ENCODE data around the gene PYCR2. TPM values are rescaled to one million over a fixed set of nuclear protein-coding genes. Genes with fewer than 3 reads are reported as not detected.
"Not testable (repeated sequence)": the region's sequence is repeated elsewhere in the genome, so short reads cannot be mapped to it uniquely, and the experiment has no call there.

The PYCR2 gene
- polyA plus RNA-seq, 5 donors = 47.9 to 72.6 (median 58.6) TPM

GRCh38 chr1:225944951-225945350 is 20.9 kb upstream of the PYCR2 start:
- DNase-seq = no peak

GRCh38 chr1:225944387-225944786 is 20.3 kb upstream of the PYCR2 start:
- DNase-seq = no peak

DNA sequence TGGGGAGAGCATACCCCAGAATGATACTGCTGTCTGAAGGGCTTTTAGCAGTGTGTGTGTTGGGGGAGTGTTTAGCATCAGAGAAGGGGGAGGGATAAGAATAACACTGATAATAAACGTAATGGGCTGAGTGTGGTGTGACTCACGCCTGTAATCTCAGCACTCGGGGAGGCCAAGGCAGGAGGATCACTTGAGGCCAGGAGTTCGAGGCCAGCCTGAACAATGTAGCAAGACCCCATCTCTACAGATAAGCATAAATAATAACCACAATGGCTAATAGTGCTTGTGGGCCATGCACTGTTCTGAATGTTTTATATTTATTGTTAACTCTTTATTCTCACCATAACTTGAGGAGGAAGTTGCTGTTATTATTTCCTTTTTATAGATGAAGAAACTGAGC is 19.5 kb upstream of the PYCR2 start:
- DNase-seq = no peak

DNA sequence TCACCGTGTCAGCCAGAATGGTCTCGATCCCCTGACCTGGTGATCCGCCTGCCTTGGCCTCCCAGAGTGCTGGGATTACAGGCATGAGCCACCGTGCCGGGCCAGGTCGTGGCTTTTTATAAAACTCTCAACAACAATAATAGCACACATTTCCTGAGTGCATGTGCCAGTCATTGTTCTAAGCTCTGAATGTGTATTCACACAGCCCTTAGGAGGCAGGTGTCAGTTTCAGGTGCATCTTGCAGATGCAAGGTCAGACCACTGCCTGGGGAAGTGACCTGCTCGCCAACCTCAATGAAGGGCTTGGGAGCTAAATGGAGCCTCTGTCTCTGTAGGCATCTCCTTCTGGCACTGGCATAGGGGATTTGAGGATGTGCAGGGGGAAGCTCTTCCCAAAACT is 18.5 kb upstream of the PYCR2 start:
- DNase-seq = no peak

DNA sequence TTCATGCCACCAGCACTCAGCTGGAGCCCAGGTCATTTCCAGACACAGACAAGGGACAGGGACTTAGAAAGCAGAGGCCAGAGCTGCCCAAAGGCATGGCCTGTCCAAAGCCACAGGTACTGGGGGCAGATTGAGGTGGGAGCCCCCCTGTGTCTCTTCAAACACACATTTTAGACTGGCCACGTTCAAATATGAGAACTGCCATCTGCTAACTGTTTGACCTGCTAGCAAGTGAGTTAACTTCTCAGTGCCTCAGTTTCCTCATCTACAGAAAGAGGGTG is 17.8 kb upstream of the PYCR2 start:
- no peak for DNase-seq

DNA sequence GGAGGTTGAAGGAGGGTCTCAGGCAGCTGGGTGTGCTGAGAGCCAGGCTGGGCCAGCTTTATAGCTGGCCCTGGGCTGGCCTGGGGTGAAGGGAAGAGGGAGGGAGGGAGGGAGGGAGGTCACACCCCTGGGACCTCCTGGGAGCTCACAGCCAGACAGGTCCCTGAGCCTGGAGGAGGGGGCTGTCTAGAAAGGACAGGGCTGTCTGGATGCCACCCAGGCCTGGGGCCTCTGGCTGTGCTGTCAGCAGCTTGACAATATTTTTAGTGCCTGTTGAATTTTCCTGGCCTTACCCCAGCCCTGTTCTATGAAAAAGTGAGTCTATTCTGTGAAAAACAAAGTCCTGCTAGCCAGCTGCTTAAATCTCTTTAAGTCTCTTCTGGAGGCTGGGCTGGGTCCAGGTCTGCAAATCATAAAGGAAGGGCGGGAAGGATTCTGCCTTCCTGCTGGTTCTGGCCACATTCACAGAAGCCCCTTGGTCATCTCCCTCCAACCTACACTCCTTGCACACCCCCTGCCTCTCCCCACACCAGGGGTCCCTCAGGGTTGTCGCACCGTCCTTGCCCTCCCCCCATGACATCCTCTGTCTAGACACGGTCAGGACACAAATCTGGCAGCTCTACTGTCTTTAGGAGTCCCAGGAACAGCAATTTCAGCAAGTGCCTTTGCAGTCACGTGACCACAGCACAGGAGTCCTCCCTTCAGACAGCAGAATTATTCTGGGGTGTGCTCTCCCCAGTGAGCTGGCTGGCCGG is 17.3 kb upstream of the PYCR2 start, which contains the start of gene LEFTY2:
LEFTY2 (minus strand) TSS at position 34 of the 755 bp plus-strand sequence. CDS start 80 bp downstream, outside the sequence.
- DNase-seq = peak in 1 of 2 donors; percentile 34

DNA sequence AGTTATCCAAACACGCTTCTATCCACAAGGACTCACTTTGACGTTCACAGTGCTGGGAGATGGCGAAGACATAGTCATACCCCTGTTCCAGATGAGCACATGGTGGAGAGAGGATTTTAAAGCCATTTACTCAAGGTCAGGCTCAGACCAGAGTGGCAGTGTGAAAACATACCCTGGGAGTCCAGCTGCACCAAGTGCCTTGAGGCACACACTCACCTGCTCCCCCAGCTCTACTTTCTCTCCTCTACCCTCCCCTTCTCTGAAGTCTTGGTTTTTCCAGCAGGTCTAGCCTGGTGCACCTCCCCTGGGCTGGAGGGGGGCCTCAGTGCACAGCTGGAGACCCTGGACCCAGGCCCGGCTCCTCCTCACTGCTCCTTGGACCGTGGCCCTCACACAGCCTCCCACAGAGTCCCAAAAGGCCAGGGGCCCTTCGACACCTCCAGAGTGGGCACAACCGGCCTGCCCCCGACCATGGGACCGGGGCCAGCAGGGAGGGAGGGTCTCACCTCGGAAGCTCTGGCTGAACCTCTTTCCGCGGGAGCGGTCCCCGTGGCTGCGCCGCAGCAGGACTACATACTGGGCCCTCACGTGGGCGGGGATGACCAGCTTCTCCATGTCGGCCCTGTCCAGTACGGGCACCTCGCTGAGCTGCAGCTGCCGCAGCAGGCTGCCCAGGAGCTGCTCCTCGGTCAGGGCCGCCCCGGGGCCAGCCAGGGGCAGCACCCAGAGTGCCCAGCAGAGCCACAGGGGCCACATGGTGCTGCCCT is 16.5 kb upstream of the PYCR2 start:
- no peak for DNase-seq

- not testable (repeated sequence) for DNase-seq
Measured at GRCh38 chr1:225939939-225940310, 15.9 kb upstream of the PYCR2 start.

GRCh38 chr1:225939097-225939938 is 15.3 kb upstream of the PYCR2 start:
- DNase-seq = not testable (repeated sequence)

DNA sequence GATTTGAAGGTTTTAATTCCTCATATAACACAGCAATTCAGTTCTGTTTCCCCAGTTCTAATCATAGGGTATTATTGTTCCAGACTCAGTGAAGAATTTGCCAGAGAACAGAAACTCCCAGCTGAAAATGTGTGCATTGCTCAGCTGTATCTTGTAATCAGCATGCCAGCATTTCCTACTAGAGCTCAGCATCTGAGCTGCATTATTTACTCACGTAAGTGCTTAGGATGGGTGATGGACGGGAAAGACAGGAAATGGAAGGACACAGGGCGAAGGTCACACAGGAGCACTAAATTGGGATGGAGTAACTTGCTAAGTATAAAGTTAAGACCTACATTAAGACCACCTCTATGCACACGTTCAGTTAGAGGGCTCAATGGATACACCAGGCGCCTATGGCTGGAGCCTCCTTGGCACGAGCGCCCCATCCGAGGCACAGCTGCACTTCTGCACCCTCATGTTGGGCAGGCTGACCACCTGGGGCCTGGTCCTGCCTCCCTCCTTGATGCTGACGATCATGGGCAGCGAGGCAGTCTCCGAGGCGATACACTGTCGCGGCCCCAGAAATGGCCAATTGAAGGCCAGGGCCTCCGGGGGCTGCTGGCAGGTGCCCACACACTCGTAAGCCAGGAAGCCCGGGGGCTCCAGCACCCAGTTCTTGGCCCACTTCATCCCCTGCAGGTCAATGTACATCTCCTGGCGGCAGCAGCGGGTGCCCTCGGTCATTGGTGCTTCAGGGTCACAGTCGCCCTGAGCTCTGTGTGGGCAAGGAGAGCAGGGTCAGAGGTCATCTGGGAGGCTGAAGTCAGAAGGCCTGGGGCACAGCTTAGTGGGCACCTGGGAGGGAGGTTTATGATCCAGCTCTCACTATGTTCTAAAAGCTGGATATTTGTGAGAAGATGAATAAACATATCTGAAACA is 13.3 kb upstream of the PYCR2 start:
- DNase-seq = no peak

DNA sequence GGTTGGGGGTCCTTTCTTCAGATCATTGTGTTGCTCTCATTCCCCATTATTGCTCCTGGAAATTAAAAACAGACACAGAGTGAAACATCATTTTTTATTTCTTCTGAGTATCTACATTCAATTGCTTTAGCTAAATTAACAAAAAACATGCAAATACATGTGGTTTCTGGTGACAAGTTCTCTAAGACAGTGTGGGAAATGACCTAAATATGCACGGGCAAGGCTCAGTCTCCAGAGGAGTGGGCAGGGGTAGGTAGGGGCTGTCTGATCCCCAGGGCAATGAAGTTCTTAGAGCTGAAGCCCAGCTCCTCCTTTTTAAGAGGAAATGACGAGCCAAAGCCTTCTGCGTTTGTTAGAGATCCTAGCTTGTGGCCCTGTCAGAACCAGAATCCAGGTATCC is 12.5 kb upstream of the PYCR2 start:
- no peak for DNase-seq

DNA sequence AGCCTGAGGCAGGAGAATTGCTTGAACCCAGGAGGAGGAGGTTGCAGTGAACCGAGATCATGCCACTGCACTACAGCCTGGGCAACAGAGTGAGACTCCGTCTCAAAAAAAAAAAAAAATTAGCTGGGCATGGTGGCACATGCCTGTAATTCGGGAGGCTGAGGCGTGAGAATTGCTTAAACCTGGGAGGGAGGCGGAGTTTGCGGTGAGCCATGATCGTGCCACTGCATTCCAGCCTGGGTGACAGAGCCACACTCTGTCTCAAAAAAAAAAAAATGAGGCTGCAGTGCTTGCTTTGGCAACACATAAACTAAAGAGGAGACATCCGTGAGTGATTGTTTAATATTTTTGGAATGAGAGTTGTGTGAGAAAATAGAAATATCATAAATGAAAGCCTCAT is 12.0 kb upstream of the PYCR2 start:
- DNase-seq = not testable (repeated sequence)

DNA sequence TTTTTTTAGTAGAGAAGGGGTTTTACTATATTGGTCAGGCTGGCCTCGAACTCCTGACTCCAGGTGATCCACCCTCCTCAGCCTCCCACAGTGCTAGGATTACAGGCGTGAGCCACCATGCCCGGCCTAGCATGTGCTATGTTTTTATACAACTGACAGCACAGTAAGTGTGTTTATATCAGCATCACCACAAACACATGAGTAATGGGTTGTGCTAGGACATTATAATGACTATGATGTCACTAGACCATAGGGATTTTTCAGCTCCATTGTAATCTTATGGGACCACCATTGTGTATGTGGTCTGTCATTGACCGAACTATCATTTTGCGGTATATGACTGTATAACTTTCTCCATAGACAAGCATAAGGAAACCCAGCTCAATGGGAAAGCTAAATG is 10.7 kb upstream of the PYCR2 start:
- DNase-seq = no peak

DNA sequence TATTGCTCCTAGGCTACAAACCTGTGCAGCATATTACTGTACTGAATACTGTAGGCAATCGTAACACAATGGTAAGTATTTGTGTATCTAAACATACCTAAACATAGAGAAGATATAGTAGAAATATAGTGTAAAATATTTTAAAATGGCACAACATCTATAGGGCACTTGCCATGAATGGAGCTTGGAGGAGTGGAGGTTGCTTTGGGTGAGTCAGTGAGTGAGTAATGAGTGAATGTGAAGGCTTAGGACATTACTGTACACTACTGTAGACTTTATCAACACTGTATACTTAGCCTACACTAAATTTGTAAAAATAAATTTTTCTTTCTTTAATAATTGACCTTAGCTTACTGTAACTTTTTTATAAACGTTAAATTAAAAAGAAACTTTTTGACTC is 9.0 kb upstream of the PYCR2 start:
- no peak for DNase-seq

GRCh38 chr1:225931270-225932136 is 7.5 kb upstream of the PYCR2 start:
- no peak for DNase-seq

DNA sequence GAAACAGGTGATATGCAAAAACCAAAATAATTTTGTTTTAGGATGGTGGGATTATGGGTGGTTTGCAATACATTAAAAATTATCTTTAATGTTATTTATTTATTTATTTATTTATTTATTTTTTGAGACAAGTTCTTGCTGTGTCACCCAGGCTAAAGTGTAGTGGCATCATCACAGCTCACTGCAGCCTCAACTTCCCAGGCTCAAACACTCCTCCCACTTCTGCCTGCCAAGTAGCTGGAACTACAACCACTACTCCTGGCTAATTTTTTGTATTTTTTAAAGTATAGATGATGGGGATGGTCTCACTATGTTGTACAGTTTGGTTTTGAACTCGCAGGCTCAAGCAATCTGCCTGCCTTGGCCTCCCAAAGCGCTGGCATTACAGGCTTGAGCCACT is 6.5 kb upstream of the PYCR2 start:
- DNase-seq = no peak

GRCh38 chr1:225929462-225929861 is 5.4 kb upstream of the PYCR2 start:
- not testable (repeated sequence) for DNase-seq

DNA sequence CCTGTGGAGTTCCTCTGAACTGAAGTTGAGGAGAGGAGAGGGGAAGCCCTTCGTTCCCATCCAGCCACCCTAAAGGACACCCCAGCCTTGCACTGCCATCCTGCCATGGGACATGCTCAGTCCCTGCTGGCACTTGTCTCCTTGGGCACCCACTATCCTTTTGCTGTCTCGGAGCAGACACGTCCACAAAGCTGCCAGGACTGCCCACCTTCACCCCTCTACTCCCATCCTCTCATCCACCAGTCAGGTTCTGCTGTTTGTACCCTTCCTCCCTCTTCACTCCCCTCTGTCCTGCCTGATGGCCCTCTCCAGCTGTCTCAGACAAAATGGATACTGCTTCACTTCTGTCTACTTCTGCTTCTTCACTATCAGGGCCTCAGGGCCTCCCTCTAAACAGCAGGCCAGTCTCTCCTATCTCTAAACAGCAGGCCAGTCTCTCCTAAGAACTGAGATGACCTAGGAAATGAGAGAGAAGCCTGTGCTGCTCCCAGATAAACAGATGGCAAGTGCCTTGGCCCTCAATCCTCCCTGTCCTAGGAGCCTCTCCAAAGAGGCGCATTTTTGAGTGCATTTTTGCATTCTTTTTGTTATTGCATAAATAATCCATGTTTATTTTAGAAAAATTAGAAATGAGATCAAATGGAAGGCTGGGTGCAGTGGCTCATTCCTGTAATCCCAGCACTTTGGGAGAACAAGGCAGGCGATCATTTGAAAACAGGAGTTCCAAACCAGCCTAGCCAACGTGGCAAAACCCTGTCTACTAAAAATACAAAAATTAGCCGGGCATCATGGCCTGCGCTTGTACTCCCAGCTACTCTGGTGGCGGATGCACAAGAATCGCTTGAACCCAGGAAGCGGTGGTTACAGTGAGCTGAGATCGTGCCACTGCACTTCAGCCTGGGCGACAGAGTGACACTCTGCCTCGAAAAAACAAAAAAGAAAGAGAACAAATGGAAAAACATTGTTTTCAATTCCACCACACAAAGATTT is 4.4 kb upstream of the PYCR2 start:
- no peak for DNase-seq

GRCh38 chr1:225926551-225927113 is 2.6 kb upstream of the PYCR2 start:
- DNase-seq = no peak

Measured in right lung (tissue), 5 donors.